Tibial artery (tissue), 4 donors: Measurements from ENCODE around the gene PRR19.
"Not testable (repeated sequence)": the region's sequence is repeated elsewhere in the genome, so short reads cannot be mapped to it uniquely, and the experiment has no call there.

Source experiments
- DNase-seq, 2 donors: peaks; one replicate each; pipeline ENCODE4 v3.0.0-alpha.2; 2019
- H3K27ac ChIP-seq, 2 donors: fragments of 200-600 bp; sonication (generic) in 1 of 2; 1 replicate in 1 of 2; 2 replicates in 1 of 2; pipeline ENCODE4 v1.5.1; 2018 to 2019; ENCODE audit warnings: mild to moderate bottlenecking in 1 of 2
- H3K27me3 ChIP-seq, 2 donors: fragments of 200-600 bp; sonication (generic) in 1 of 2; one replicate each; pipeline versions ENCODE4 v1.5.1 to v1.6.0; 2016 to 2019
- H3K36me3 ChIP-seq, 3 donors: fragments of 200-600 bp; sonication (generic) in 2 of 3; one replicate each; pipeline ENCODE4 v1.5.1; 2016 to 2019; ENCODE audit warnings: mild to moderate bottlenecking in 2 of 3
- H3K4me1 ChIP-seq, 4 donors: fragments of 200-600 bp; sonication (generic) in 2 of 4; 1 replicate in 3 of 4; 2 replicates in 1 of 4; pipeline ENCODE4 v1.5.1; 2016 to 2019
- H3K4me3 ChIP-seq, 2 donors: fragments of 200-600 bp; sonication (generic) in 1 of 2; 1 replicate in 1 of 2; 2 replicates in 1 of 2; pipeline ENCODE4 v1.5.1; 2018 to 2019; ENCODE audit warnings: mild to moderate bottlenecking in 2 of 2
- H3K9me3 ChIP-seq, 3 donors: fragments of 200-600 bp; sonication (generic) in 1 of 3; one replicate each; pipeline ENCODE4 v1.5.1; 2016 to 2019
- intact Hi-C: fragments of 100-400 bp; cut with DNase I; formaldehyde crosslinking; loops from one replicate; pipeline ENCODE4 v1.15.0; 2023; ENCODE audit warnings: low total_unique reads
- TF ChIP-seq, protein P1 (sequence below), 2 experiments: fragments of 200-600 bp in 1 of 2; fragments of 450-650 bp in 1 of 2; IDR thresholded peaks; one replicate each; pipeline ENCODE4 v1.5.1; 2017 to 2019; ENCODE audit warnings: antibody characterized with exemption in 2 of 2, mild to moderate bottlenecking in 1 of 2, moderate library complexity in 1 of 2

PRR19 gene

DNA sequence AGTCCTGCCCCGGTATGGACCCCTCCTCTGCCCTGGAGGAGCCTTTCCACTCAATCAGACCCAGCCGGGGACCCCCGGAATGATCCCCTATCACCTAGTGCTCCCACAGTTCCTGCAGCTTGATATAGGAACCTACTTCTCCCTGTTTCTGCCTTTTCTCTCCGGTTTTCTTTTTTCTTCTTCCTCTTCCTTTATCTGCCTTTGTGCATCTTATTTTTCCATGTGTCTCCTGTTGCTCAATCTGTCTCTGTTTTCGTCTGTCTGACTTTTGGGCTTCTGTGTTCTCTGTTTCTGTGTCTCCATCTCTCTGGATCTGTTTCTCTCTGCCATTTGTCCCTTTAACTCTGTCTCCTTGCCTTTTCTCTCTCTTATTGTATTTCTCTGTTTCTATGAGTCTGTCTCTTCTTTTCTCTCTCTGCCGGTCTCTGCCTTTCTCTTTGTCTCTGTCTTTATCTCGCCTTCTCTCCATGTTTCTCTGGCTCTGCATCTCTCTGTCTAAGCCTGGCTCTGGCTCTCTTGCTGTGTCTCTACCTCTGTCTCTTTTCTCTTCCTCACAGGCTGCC lies 33.5 kb downstream of the PRR19 start:
- H3K4me1 ChIP-seq, result no peaks in the 10 kb centered on the region
- intact Hi-C loops, result no loop called here
- DNase-seq, result no peak
- no peaks in the 10 kb centered on the region for H3K27me3 ChIP-seq
- peaks cover 10 to 61% (median 32%) of the 10 kb centered on the region in 3 donors for H3K36me3 ChIP-seq
- H3K4me3 ChIP-seq, result no peak overlapping the region
- no peaks in the 10 kb centered on the region for H3K9me3 ChIP-seq
- TF ChIP-seq, protein P1, sequence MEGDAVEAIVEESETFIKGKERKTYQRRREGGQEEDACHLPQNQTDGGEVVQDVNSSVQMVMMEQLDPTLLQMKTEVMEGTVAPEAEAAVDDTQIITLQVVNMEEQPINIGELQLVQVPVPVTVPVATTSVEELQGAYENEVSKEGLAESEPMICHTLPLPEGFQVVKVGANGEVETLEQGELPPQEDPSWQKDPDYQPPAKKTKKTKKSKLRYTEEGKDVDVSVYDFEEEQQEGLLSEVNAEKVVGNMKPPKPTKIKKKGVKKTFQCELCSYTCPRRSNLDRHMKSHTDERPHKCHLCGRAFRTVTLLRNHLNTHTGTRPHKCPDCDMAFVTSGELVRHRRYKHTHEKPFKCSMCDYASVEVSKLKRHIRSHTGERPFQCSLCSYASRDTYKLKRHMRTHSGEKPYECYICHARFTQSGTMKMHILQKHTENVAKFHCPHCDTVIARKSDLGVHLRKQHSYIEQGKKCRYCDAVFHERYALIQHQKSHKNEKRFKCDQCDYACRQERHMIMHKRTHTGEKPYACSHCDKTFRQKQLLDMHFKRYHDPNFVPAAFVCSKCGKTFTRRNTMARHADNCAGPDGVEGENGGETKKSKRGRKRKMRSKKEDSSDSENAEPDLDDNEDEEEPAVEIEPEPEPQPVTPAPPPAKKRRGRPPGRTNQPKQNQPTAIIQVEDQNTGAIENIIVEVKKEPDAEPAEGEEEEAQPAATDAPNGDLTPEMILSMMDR (IDR thresholded peaks at IDR 0.05), result no peak
- no peak overlapping the region for H3K27ac ChIP-seq

DNA sequence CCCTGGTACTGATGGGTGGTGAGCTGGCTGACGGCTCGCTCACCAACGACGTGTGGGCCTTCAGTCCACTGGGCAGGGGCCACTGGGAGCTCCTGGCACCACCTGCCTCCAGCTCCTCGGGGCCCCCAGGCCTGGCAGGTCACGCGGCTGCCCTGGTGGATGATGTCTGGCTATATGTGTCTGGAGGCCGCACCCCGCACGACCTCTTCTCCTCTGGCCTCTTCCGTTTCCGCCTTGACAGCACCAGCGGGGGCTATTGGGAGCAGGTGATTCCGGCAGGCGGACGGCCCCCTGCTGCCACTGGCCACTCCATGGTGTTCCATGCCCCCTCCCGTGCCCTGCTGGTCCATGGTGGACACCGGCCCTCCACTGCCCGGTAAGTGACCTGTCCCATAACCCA lies 34.0 kb downstream of the PRR19 start:
- no peak overlapping the region for H3K27ac ChIP-seq
- no peaks in the 10 kb centered on the region for H3K27me3 ChIP-seq
- no peak for DNase-seq
- H3K9me3 ChIP-seq, result no peaks in the 10 kb centered on the region
- peaks cover 10 to 61% (median 32%) of the 10 kb centered on the region in 3 donors for H3K36me3 ChIP-seq
- H3K4me1 ChIP-seq, result no peaks in the 10 kb centered on the region
- no peak overlapping the region for H3K4me3 ChIP-seq
- TF ChIP-seq, protein P1 (IDR thresholded peaks at IDR 0.05), result no peak
- intact Hi-C loops, result no loop called here

DNA sequence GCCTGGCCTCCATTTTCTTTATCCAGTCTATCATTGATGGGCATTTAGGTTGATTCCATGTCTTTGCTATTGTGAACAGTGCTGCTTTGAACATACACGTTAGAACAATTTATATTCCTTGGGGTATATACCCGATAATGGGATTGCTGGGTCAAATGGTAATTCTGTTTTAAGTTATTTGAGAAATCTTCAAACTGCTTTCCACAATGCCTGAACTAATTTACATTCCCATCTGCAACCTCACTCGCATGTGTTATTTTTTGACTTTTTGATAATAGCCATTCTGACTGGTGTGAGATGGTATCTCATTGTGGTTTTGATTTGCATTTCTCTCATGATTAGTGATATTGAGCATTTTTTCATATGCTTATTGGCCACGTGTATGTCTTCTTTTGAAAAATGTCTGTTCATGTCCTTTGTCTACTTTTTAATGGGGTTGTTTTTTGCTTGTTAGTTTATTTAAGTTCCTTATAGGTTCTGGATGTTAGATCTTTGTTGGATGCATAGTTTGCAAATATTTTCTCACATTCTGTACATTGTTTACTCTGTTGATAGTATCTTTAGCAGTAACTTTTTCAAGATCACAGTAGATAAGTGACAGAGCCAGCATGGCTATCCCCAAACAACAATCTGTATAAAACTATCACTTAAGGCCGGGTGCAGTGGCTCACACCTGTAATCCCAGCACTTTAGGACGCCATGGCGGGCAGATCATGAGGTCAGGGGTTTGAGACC lies 37.4 kb downstream of the PRR19 start:
- intact Hi-C loops, H3K27me3 ChIP-seq, H3K9me3 ChIP-seq, H3K4me3 ChIP-seq, DNase-seq, H3K27ac ChIP-seq, H3K4me1 ChIP-seq: not testable (repeated sequence)
- peaks cover 10 to 78% (median 42%) of the 10 kb centered on the region in 3 donors for H3K36me3 ChIP-seq

DNA sequence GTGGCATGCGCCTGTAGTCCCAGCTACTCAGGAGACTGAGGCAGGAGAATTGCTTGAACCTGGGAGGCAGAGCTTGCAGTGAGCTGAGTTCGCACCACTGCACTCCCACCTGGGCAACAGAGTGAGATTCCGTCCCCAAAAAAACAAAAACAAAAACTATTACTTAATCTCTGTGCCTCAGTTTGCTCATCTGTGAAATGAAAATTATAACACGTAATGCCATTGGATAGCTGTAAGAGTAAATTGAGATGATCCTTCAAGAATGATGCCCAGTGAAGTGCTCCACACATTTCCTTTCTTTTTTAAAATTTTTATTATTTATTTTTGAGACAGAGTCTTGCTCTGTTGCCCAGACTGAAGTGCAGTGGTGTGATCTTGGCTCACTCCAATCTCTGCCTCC lies 38.0 kb downstream of the PRR19 start:
- H3K9me3 ChIP-seq, intact Hi-C loops, H3K27me3 ChIP-seq, H3K4me3 ChIP-seq, H3K27ac ChIP-seq, DNase-seq, H3K4me1 ChIP-seq: not testable (repeated sequence)
- peaks cover 16 to 78% (median 46%) of the 10 kb centered on the region in 3 donors for H3K36me3 ChIP-seq

DNA sequence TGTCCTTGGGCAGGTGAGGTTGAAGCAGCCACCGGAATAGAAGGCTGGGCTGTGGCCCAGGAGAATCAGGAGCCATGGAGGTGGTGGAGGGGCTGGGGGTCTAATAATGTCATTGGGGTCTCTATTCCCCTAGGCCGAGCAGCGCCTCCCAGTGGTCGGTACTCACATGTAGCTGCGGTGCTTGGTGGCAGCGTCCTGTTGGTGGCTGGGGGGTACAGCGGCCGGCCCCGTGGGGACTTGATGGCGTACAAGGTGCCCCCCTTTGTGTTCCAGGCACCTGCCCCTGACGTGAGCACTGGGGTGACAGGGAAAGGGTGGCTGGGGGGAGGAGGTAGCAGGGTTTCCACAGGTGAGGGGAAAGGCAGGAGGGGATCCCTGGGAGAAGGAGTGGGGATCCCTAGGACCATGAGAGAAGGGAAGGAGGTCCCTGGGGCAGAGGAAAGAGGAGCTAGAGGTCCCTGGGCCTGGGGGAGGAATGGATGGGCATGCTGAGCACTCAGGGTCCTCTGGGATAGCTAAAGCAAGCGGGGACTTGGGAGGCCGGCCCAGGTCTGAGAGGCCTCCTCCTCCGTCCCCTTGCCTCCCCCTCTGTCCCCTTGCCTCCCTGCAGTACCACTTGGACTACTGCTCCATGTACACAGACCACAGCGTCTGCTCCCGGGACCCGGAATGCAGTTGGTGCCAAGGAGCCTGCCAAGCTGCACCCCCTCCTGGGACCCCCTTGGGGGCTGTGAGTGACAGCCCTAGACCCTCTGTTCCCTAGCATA lies 41.6 kb downstream of the PRR19 start:
- TF ChIP-seq, protein P1 (IDR thresholded peaks at IDR 0.05), result no peak
- Histone ChIP-seq H3K27ac (no peak overlapping the region), H3K9me3 (no peaks in the 10 kb centered on the region), H3K4me1 (no peaks in the 10 kb centered on the region), H3K4me3 (no peak overlapping the region), H3K36me3 (peaks cover 13 to 69% (median 42%) of the 10 kb centered on the region in 3 donors), H3K27me3 (no peaks in the 10 kb centered on the region)
- intact Hi-C loops, result no loop called here
- DNase-seq, result no peak

DNA sequence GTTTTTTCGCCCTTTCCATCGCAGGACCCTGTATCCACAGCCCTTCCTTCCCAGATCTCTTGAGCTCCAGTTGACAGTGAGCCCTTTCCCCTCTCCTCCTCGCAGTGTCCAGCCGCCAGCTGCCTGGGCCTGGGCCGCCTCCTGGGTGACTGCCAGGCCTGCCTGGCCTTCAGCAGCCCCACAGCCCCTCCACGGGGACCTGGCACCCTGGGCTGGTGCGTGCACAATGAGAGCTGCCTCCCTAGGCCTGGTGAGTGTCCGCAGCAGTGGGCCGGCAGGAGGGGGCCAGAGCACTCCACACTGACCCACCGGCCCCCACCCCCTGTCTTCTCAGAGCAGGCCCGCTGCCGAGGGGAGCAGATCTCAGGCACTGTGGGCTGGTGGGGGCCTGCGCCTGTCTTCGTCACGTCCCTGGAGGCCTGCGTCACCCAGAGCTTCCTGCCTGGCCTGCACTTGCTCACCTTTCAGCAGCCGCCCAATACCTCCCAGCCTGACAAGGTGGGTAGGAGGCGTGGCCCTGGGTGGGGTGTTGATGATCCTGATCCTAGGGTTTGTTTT lies 42.5 kb downstream of the PRR19 start:
- Histone ChIP-seq H3K36me3 (peaks cover 13 to 74% (median 45%) of the 10 kb centered on the region in 3 donors), H3K27me3 (no peaks in the 10 kb centered on the region), H3K9me3 (no peaks in the 10 kb centered on the region), H3K4me3 (no peak overlapping the region), H3K27ac (no peak overlapping the region), H3K4me1 (no peaks in the 10 kb centered on the region)
- intact Hi-C loops, result no loop called here
- TF ChIP-seq, protein P1 (IDR thresholded peaks at IDR 0.05), result no peak
- DNase-seq, result no peak
